NCI-H1930 (cell line): ENCODE measurements around the gene LASP1.

Source experiments
- DNase-seq, 2 experiments: peaks; one replicate each; lab custom pipeline; 2025; lab: John Stamatoyannopoulos, UW

The LASP1 gene

DNA sequence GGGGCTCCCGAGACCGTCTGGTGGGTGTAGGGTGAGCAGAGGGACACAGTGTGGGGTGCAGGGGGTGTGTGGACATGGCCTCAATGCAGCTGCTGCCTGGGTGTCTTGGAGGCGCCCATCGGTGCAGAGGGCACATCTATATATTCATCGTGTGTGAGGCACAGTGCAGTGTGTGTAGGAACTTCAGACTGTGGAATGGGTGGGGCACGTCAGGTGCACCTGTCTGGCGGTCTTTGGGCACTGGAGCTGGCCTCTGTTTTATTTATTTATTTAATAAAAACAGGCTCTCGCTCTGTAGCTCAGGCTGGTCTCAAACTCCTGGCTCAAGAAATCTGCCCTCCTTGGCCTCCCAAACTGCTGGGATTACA, 16.8 kb downstream of the LASP1 start:
- no peak for DNase-seq

- DNase-seq, result no peak
Measured at GRCh38 chr17:38888842-38889241, 19.0 kb downstream of the LASP1 start.

DNA sequence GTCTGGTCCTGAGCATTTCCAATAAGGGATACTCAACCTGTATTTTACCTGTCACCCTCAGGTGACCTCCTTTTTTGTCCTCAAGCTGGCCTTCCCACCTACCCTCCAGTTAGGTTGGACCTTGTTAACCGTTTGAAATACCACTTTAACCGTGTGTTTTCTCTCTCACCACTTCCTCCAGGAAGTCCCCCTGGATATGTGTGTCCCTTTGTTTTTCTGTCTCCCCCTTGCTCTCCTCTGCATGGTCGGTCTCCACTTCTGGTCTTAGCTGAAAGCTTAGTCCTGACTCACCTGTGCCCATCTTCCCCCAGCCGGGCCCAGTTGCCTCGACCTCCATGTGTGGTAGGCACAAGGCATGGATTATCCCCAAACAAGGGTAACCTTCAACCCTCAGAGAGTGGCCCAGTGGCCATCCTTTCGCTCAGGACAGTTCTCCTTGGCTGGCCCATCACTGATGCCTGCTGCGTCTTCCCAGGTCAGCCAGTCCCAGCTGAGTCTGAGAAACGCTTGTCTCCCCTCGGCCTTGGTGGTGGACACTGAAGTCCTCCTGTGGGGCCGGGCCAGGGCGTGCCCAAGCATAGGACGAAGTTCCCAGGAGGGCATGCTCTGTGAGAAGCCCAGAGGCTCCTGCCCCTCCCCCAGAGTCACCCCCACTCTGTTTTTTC, 20.0 kb downstream of the LASP1 start:
- DNase-seq, result no peak

- DNase-seq, result no peak
Measured at GRCh38 chr17:38890410-38890746, 20.5 kb downstream of the LASP1 start.

DNA sequence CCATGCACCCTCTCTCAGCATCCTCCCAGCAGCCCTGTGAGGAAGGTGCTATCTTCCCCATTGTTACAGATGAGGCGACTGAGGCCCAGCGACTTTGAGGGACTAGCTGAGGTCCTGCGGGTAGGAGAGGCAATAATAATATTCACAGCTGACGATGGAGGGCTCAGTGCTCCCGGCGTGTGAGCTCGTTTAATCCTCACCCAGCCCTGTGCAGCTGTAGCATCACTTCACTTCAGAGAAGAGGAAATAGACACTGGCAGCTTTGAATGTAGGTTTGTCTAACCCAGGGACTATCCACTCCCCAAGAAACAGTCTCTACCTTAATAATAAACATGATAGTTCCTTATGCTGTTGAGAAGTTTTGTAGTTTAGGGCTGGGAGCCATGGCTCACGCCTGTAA, 21.6 kb downstream of the LASP1 start:
- DNase-seq, result no peak

DNA sequence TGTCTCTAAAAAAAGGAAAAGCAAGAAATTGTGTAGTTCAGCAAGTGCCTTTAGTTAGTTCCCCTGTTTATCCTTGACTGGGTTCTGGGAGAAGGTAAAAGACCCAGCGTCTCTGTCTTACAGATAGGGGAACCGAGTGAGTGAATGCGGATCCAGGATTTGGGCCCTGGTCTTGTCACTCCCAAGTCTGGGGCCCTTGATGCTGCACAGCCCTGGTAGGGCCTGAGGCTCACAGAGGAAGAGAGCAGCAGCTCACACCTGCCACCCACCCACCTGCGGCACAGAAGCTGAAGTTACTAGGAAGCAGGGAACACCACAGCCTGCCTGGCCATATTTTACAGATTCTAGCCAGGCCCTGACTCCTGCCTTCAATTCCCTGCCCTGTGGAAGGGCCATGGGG, 22.2 kb downstream of the LASP1 start:
- no peak for DNase-seq

DNA sequence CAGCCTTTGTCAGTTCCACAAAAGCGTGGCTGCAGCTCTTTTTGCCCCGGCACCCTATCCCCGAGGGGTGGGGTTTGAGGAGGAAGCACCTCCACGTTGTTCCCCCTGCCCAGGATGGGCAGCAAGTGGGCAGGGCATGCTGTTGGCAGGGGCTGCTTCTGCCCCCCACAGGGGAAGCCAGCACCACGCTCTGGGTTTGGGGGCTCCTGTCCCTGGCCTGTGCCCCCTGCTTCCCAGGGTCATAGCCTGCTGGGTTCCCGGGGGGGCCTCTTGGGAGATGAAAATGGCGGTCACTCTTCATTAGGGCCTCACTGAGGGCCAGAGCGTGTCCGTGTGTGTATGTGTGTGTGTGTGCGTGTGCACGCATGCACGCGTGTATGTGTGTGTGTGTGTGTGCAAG, 22.8 kb downstream of the LASP1 start:
- no peak for DNase-seq

- DNase-seq, result no peak
Measured at GRCh38 chr17:38893113-38893512, 23.3 kb downstream of the LASP1 start.

DNA sequence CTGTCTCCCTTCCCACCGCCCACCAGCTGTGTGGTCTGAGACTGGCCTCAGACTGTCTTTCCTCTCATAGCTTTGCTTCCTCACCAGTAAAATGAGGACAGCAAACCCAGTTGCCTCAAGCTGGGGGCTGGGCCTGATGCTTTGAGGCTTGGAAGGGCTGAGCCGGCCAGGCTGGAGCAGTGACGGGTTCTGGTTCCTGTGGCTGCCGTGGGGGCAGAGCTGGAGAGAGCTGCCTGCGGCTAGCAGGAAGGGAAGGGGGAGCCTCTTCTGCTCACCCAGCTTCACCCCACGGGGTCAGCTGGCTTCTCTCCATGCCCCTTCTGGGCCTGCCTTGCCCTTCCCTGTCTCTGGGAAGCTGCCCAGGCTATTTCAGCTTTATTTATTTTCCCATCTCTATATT, 23.7 kb downstream of the LASP1 start:
- DNase-seq, result no peak

- DNase-seq, result no peak
Measured at GRCh38 chr17:38894276-38894675, 24.4 kb downstream of the LASP1 start.

DNA sequence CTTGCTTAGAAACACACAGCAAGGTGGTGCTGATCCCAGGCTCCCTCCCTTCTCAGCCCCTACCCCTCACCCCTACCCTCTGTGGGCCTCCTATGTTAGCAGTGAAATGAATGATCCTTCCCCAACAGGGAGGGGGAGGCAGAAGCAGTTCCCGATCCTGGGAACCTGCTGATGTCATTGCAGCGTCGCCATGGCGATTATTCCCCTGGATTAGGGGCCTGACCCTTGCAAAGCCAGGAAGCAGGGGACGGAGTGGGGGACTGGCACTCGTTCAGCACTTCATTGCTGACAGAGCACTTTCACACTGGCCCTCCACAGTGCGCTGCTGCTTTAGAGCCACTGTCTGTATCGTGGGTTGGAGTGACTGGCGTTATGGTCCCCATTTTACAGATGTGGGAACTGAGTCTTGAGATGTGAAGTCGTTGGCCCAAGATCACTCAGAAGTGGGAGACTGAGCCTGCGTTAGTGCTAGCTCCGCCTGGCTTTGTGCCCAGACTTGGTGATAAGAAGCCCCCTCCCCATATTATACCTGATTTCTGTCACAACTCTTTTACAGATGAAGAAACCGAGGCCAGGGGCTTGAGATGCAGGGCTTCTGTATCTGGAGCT, 26.6 kb downstream of the LASP1 start:
- DNase-seq, result no peak

- no peak for DNase-seq
Measured at GRCh38 chr17:38897176-38897575, 27.3 kb downstream of the LASP1 start.

DNA sequence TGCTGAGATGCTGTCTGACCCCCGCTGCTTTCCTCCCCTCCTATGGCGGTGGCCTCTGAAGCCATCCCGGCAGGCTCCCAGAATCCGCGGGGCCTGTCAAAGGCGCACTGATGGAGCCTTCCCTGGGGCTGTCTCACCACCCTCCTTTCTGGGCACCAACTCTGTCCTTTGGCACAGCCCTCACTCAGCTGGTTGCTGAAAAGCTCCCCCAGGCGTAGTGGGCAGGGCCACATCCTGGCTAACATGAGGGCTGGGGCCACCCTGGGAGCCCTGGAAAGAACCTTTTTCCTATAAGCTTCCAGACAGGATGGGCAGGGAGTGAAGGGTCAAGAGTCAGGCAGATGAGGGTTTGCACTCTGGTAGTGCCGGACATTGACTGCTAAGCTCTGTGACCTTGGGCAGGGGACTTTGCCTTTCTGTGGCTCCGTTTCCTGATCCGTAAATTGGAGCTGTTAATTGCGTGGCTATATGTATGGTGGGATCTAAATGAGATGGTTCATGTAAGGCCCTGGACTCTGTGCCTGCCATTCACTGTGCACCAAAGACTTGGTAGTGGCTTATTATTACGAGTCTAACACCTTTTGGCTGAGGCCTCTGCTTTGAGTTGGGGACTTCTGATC, 27.9 kb downstream of the LASP1 start:
- DNase-seq, result no peak

DNA sequence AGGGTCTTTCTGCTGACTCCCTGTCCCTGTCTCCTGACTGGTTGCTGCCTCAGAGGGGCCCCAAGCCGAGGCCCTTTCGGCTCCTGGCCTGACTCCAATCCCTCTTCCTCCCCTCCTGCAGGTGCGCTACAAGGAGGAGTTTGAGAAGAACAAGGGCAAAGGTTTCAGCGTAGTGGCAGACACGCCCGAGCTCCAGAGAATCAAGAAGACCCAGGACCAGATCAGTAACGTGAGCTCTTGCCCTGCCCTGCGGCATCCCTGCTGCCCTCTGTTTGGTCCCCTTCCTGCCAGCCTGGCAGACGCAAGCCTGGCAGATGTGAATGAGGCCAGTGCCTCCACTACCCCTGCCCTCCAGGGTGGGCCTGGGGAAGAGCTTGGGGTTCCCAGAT, 28.4 kb downstream of the LASP1 start:
- no peak for DNase-seq

DNA sequence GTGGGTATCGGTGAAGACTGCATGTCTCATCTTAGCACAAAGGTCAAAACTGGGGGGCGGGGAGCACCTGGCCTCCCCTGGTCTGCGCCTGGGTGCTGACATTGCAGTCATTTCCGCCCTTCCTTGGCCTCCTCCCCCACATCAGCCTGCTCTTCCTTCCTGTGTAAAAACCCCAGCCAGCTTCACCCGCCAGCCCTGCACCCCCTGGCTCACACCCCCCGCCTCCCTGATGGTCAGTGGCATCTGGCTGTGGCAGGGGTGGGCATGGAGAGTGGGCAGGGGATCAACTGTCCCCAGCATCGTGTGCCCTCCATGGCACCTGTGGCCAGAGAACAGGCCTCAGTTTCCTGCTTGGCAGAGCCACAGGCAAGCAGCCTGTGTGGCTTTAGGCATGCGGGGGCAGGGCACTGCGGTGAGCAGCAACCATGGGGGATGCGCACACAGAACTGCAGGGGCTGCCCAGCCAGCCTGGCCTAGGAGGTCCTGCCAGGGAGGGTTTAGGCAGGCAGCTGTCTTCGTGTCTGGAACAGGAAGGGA, 29.0 kb downstream of the LASP1 start:
- DNase-seq, result no peak

DNA sequence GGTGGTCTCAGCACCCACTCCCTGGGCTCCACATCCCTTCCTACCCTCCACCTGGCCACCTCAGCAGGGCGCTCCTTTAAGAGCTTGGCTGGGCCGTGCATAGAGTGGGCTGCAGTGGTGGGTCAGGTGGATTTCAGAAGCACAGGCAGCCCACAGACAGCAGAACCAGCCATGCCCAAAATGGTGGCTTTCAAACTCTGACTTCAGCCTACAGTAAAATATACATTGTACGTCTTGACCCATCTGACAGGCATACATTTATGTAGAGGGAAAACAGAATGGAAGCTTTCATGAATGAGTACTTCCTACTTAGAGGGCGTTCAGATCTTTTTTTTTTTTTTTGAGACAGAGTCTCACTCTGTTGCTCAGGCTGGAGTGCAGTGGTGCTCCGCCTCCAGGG, 29.6 kb downstream of the LASP1 start:
- DNase-seq, result no peak

GRCh38 chr17:38900978-38901656, 31.3 kb downstream of the LASP1 start:
- no peak for DNase-seq

DNA sequence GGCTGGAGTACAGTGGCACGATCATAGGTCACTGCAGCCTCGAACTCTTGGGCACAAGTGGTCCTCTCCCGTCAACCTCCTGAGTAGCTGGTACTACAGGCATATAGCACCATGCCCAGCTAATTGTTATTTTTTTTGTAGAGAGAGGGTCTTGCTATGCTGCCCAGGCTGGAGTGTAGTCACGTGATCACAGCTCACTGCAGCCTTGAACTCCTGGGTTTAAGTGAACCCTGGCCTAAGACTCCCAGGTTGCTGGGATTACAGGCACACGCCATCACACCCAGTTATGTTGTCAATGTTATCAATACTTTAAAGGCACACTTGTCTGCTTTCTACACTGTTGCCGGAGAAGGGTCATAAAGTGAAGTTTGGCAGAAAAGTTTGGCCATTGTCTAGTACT, 33.5 kb downstream of the LASP1 start:
- no peak for DNase-seq

DNA sequence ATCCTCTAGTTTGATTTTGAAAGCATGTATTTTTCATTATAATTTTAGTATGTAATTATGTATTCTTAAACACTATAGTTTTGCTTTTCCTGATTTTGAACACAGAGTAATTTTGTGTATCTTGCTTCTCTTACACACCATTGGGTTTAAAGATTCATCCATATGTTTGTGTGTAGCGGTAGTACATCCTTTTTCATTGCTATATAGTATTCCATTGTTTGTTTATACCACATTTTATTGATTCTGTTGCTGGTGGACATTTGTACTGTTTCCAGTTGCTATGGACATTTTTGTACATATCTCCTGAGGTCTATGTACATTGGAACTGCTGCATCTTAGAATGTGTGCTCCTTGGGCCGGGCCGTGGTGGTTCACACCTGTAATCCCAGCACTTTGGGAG, 35.0 kb downstream of the LASP1 start:
- DNase-seq, result no peak

DNA sequence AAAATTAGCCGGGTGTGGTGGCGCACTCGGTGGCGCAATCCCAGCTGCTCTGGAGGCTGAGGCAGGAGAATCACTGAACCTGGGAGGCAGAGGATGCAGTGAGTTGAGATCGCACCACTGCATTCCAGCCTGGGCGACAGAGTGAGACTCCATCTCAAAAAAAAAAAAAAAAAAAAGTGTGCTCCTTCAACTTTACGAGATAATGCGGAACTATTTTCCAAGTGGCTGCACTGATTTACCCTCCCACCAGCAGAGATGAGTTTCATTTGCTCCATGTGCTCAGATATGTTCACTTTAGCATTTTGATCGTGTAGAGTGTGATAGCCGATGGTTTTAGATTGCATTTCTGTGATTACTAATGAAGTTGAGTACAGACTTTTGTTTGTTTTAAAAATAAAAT, 35.5 kb downstream of the LASP1 start:
- no peak for DNase-seq

GRCh38 chr17:38906460-38907228, 36.8 kb downstream of the LASP1 start:
- DNase-seq, result no peak

- DNase-seq, result no peak
Measured at GRCh38 chr17:38907930-38908675, 38.2 kb downstream of the LASP1 start.
